HEK293 (cell line): ENCODE measurements around the gene ALS2CL.

Experiments
- CTCF ChIA-PET: fragments of 350-600 bp; formaldehyde crosslinking; extraction: SDS; loops from one replicate; lab custom pipeline; 2021; ENCODE audit warnings: antibody characterized with exemption; lab: Yijun Ruan, JAX
- POLR2A ChIA-PET: fragments of 300-600 bp; formaldehyde crosslinking; extraction: SDS; loops from one replicate; lab custom pipeline; 2020; ENCODE audit warnings: antibody characterized with exemption, inconsistent platforms; lab: Yijun Ruan, JAX
- H3K27ac ChIP-seq: fragments of 200-500 bp; sonication (Bioruptor generic); 2 replicates; pipeline ENCODE4 v1.5.1; 2014; ENCODE audit warnings: low read depth, low read length, control low read depth, inconsistent platforms; ENCODE audit errors: extremely low read depth
- H3K36me3 ChIP-seq, 2 experiments: fragments of 200-500 bp in 1 of 2; sonication (Bioruptor generic) in 1 of 2; 1 replicate in 1 of 2; 2 replicates in 1 of 2; pipeline ENCODE4 v1.5.1; 2014 to 2017; ENCODE audit warnings: inconsistent platforms in 2 of 2, low read length in 2 of 2; ENCODE audit not compliant: control insufficient read depth in 2 of 2, insufficient read depth in 1 of 2
- H3K4me1 ChIP-seq: fragments of 200-500 bp; sonication (Bioruptor generic); 2 replicates; pipeline ENCODE4 v1.5.1; 2014; ENCODE audit warnings: mild to moderate bottlenecking, low read length, inconsistent platforms; ENCODE audit not compliant: control insufficient read depth, insufficient read depth
- H3K4me3 ChIP-seq: 2 replicates; pipeline ENCODE4 v1.5.1; 2011; ENCODE audit warnings: low read depth, mild to moderate bottlenecking, control low read depth, low read length, moderate library complexity
- H3K9me3 ChIP-seq: fragments of 200-500 bp; sonication (Bioruptor generic); 2 replicates; pipeline ENCODE4 v1.5.1; 2014; ENCODE audit warnings: low read depth, low read length, inconsistent platforms; ENCODE audit not compliant: control insufficient read depth, insufficient read depth
- GLI4 ChIP-seq: fragments of 450-650 bp; formaldehyde crosslinking; IDR thresholded peaks from 2 replicates; pipeline ENCODE4 v1.5.1; 2016; ENCODE audit warnings: missing biosample characterization, missing genetic modification characterization
- ZBTB11 ChIP-seq: fragments of 450-650 bp; formaldehyde crosslinking; conservative IDR thresholded peaks from 2 replicates; pipeline ENCODE4 v1.5.1; 2016; ENCODE audit warnings: low read depth, missing biosample characterization, missing genetic modification characterization
- ZBTB20 ChIP-seq: fragments of 450-650 bp; formaldehyde crosslinking; IDR thresholded peaks from 2 replicates; pipeline ENCODE4 v1.5.1; 2016; ENCODE audit warnings: missing biosample characterization, missing genetic modification characterization
- ZBTB48 ChIP-seq: fragments of 450-650 bp; formaldehyde crosslinking; IDR thresholded peaks from 2 replicates; pipeline ENCODE4 v1.5.1; 2016; ENCODE audit warnings: missing biosample characterization, missing genetic modification characterization
- ZFP37 ChIP-seq: fragments of 450-650 bp; formaldehyde crosslinking; IDR thresholded peaks from 2 replicates; pipeline ENCODE4 v1.5.1; 2016; ENCODE audit warnings: missing biosample characterization, missing genetic modification characterization
- ZNF157 ChIP-seq: fragments of 450-650 bp; formaldehyde crosslinking; IDR thresholded peaks from 2 replicates; pipeline ENCODE4 v1.5.1; 2016; ENCODE audit warnings: missing biosample characterization, missing genetic modification characterization
- ZNF341 ChIP-seq: fragments of 450-650 bp; formaldehyde crosslinking; IDR thresholded peaks from 2 replicates; pipeline ENCODE4; 2016; ENCODE audit warnings: low read depth, missing biosample characterization, missing genetic modification characterization
- ZNF549 ChIP-seq: fragments of 450-650 bp; IDR thresholded peaks from 2 replicates; pipeline ENCODE4 v1.5.1; 2018; ENCODE audit warnings: missing biosample characterization, missing genetic modification characterization, mild to moderate bottlenecking, inconsistent platforms, moderate library complexity
- ZNF596 ChIP-seq: fragments of 450-650 bp; IDR thresholded peaks from 2 replicates; pipeline ENCODE4 v1.5.0; 2018; ENCODE audit warnings: missing biosample characterization, mild to moderate bottlenecking, missing genetic modification characterization, moderate library complexity
- ZNF600 ChIP-seq: fragments of 450-650 bp; formaldehyde crosslinking; IDR thresholded peaks from 2 replicates; pipeline ENCODE4 v1.5.1; 2016; ENCODE audit warnings: missing biosample characterization, missing genetic modification characterization
- TF ChIP-seq, protein P1 (sequence below): fragments of 450-650 bp; formaldehyde crosslinking; optimal IDR thresholded peaks from 2 replicates; pipeline ENCODE3; 2016; ENCODE audit warnings: missing biosample characterization, mild to moderate bottlenecking, missing genetic modification characterization
- TF ChIP-seq, protein P2 (sequence below): fragments of 450-650 bp; formaldehyde crosslinking; IDR thresholded peaks from 2 replicates; pipeline ENCODE4 v1.5.1; 2016; ENCODE audit warnings: missing biosample characterization, missing genetic modification characterization

The ALS2CL gene

GRCh38 chr3:46702246-46703012 is 8.9 kb upstream of the ALS2CL start:
- ChIA-PET CTCF (interaction anchor here (0.7 to 1.5 kb wide), 10 partner anchors 9 to 1457 kb away, joined by 3 to 8 read pairs (median 3); no protein-coding TSS in a partner anchor), POLR2A (no interaction called here)
- H3K9me3 ChIP-seq: no peaks in the 10 kb centered on the region
- no peaks in the 10 kb centered on the region for H3K36me3 ChIP-seq
- no peaks in the 10 kb centered on the region for H3K4me1 ChIP-seq
- H3K27ac ChIP-seq: no peak overlapping the region
- no peak overlapping the region for H3K4me3 ChIP-seq
- no peak for TF ChIP-seq ZNF157
- no peak for TF ChIP-seq ZNF600
- no peak for TF ChIP-seq GLI4 (tag by site-specific recombination)
- TF ChIP-seq ZNF549: no peak
- TF ChIP-seq, all 188 proteins: peak for 0

- no peaks in the 10 kb centered on the region for H3K9me3 ChIP-seq
- H3K4me1 ChIP-seq: no peaks in the 10 kb centered on the region
- peak within 1 kb of the TSS; percentile 26 for H3K4me3 ChIP-seq
- H3K27ac ChIP-seq: no peak within 1 kb of the TSS
- TF ChIP-seq ZFP37 (tag by site-specific recombination): no peak
- TF ChIP-seq ZBTB11: no peak
- peak; percentile 91 for TF ChIP-seq ZBTB20 (tag by site-specific recombination)
- TF ChIP-seq ZBTB48: 0 out of 2 replicates have a peak, but pooled peaks have one; percentile 21
- TF ChIP-seq ZNF341 (tag by site-specific recombination): no peak
- TF ChIP-seq, protein P1, sequence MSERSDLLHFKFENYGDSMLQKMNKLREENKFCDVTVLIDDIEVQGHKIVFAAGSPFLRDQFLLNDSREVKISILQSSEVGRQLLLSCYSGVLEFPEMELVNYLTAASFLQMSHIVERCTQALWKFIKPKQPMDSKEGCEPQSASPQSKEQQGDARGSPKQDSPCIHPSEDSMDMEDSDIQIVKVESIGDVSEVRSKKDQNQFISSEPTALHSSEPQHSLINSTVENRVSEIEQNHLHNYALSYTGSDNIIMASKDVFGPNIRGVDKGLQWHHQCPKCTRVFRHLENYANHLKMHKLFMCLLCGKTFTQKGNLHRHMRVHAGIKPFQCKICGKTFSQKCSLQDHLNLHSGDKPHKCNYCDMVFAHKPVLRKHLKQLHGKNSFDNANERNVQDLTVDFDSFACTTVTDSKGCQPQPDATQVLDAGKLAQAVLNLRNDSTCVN (tag by site-specific recombination): peak; percentile 12
- TF ChIP-seq, protein P2, sequence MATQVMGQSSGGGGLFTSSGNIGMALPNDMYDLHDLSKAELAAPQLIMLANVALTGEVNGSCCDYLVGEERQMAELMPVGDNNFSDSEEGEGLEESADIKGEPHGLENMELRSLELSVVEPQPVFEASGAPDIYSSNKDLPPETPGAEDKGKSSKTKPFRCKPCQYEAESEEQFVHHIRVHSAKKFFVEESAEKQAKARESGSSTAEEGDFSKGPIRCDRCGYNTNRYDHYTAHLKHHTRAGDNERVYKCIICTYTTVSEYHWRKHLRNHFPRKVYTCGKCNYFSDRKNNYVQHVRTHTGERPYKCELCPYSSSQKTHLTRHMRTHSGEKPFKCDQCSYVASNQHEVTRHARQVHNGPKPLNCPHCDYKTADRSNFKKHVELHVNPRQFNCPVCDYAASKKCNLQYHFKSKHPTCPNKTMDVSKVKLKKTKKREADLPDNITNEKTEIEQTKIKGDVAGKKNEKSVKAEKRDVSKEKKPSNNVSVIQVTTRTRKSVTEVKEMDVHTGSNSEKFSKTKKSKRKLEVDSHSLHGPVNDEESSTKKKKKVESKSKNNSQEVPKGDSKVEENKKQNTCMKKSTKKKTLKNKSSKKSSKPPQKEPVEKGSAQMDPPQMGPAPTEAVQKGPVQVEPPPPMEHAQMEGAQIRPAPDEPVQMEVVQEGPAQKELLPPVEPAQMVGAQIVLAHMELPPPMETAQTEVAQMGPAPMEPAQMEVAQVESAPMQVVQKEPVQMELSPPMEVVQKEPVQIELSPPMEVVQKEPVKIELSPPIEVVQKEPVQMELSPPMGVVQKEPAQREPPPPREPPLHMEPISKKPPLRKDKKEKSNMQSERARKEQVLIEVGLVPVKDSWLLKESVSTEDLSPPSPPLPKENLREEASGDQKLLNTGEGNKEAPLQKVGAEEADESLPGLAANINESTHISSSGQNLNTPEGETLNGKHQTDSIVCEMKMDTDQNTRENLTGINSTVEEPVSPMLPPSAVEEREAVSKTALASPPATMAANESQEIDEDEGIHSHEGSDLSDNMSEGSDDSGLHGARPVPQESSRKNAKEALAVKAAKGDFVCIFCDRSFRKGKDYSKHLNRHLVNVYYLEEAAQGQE (tag by site-specific recombination): no peak
- no peak for TF ChIP-seq ZNF596 (tag by site-specific recombination)
- ChIA-PET CTCF (interaction anchor here (0.6 to 1.2 kb wide), 5 partner anchors 11 to 348 kb away, joined by 3 read pairs; no protein-coding TSS in a partner anchor), POLR2A (no interaction called here)
- H3K36me3 ChIP-seq: no peaks in the 10 kb centered on the region
Observed at GRCh38 chr3:46701181-46701939, 7.9 kb upstream of the ALS2CL start, which contains the start of gene TMIE. Gene TMIE, plus strand, starts transcription at chr3:46701392. Its CDS starts 96 bp downstream, at chr3:46701488.
